Calu3 (cell line): Measurements from ENCODE around the gene PCYT2. TPM values are rescaled to one million over a fixed set of nuclear protein-coding genes. Genes with fewer than 3 reads are reported as not detected.
A peak's percentile ranks its signal among the peaks of the same experiment; 100 is the strongest.

Experiments
- BruUV-seq: library from RNA; stranded (reverse); fragments of 400-500 nt; replicated peaks from 2 replicates; lab custom pipeline; 2021; lab: Mats Ljungman, UMichigan
- CTCF ChIA-PET: fragments of 300-600 bp; sonication (Branson Sonifier 250); formaldehyde crosslinking; loops from one replicate; lab custom pipeline; 2022; ENCODE audit warnings: antibody characterized with exemption; lab: Charles Lee
- DNase-seq: peaks from one replicate; pipeline ENCODE4 v3.0.0; 2022
- H3K27ac Mint-ChIP-seq: one replicate; pipeline ENCODE4 v1.8.0; 2022; ENCODE audit warnings: mixed read lengths; ENCODE audit not compliant: unreplicated experiment
- H3K27me3 Mint-ChIP-seq: one replicate; pipeline ENCODE4 v1.8.0; 2022; ENCODE audit warnings: mixed read lengths; ENCODE audit not compliant: unreplicated experiment
- H3K36me3 Mint-ChIP-seq: one replicate; pipeline ENCODE4 v1.8.0; 2022; ENCODE audit warnings: mild to moderate bottlenecking, moderate library complexity, mixed read lengths; ENCODE audit not compliant: insufficient read depth, unreplicated experiment
- H3K4me1 Mint-ChIP-seq: one replicate; pipeline ENCODE4 v1.8.0; 2022; ENCODE audit warnings: mild to moderate bottlenecking, low read depth, mixed read lengths; ENCODE audit not compliant: unreplicated experiment
- H3K4me3 Mint-ChIP-seq: one replicate; pipeline ENCODE4 v1.8.0; 2022; ENCODE audit warnings: mild to moderate bottlenecking, low read depth, moderate library complexity, mixed read lengths; ENCODE audit not compliant: unreplicated experiment
- H3K9me3 Mint-ChIP-seq: one replicate; pipeline ENCODE4 v1.8.0; 2022; ENCODE audit warnings: low read depth, mixed read lengths; ENCODE audit not compliant: unreplicated experiment
- intact Hi-C: fragments of 100-400 bp; cut with micrococcal nuclease; formaldehyde crosslinking; loops from one replicate; pipeline ENCODE4 v1.10.0; 2022; ENCODE audit not compliant: unreplicated experiment
- total RNA-seq: library from RNA; stranded (reverse); gene quantifications from 2 replicates; pipeline ENCODE4 v1.2.3, GENCODE V29; 2022
- TF ChIP-seq, protein P1 (sequence below): fragments of 200-600 bp; IDR thresholded peaks from one replicate; pipeline ENCODE4 v1.8.0; 2022; ENCODE audit warnings: antibody characterized with exemption; ENCODE audit not compliant: unreplicated experiment

The PCYT2 gene
- total RNA-seq, 1 experiment from 2014 or later = 58.4 TPM

GRCh38 chr17:81888988-81889595 is 22.1 kb downstream of the PCYT2 start:
- BruUV-seq = no TSS peak

GRCh38 chr17:81888105-81888987 is 22.9 kb downstream of the PCYT2 start:
- DNase-seq = no peak
- no peaks in the 10 kb centered on the region for H3K27me3 Mint-ChIP-seq
- peak overlapping the region; percentile 47 for H3K27ac Mint-ChIP-seq
- no TSS peak for BruUV-seq
- CTCF ChIA-PET = interaction anchor here (0.6 kb wide), 1 partner anchor 359 kb away, joined by 3 read pairs; no protein-coding TSS in a partner anchor
- intact Hi-C loops = no loop called here
- H3K4me1 Mint-ChIP-seq = no peaks in the 10 kb centered on the region
- TF ChIP-seq, protein P1, sequence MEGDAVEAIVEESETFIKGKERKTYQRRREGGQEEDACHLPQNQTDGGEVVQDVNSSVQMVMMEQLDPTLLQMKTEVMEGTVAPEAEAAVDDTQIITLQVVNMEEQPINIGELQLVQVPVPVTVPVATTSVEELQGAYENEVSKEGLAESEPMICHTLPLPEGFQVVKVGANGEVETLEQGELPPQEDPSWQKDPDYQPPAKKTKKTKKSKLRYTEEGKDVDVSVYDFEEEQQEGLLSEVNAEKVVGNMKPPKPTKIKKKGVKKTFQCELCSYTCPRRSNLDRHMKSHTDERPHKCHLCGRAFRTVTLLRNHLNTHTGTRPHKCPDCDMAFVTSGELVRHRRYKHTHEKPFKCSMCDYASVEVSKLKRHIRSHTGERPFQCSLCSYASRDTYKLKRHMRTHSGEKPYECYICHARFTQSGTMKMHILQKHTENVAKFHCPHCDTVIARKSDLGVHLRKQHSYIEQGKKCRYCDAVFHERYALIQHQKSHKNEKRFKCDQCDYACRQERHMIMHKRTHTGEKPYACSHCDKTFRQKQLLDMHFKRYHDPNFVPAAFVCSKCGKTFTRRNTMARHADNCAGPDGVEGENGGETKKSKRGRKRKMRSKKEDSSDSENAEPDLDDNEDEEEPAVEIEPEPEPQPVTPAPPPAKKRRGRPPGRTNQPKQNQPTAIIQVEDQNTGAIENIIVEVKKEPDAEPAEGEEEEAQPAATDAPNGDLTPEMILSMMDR = no peak
- peaks cover 84% of the 10 kb centered on the region for H3K36me3 Mint-ChIP-seq
- H3K9me3 Mint-ChIP-seq = no peaks in the 10 kb centered on the region
- H3K4me3 Mint-ChIP-seq = peak overlapping the region; percentile 92

More at GRCh38 chr17:81888988-81889595, 22.1 kb downstream of the PCYT2 start:
- H3K27ac Mint-ChIP-seq = peak overlapping the region; percentile 47
- H3K9me3 Mint-ChIP-seq = no peaks in the 10 kb centered on the region
- CTCF ChIA-PET = no interaction called here
- no peaks in the 10 kb centered on the region for H3K4me1 Mint-ChIP-seq
- peaks cover 88% of the 10 kb centered on the region for H3K36me3 Mint-ChIP-seq
- no peak for DNase-seq
- no peaks in the 10 kb centered on the region for H3K27me3 Mint-ChIP-seq
- peak overlapping the region; percentile 92 for H3K4me3 Mint-ChIP-seq
- intact Hi-C loops = no loop called here
- TF ChIP-seq, protein P1 = no peak

GRCh38 chr17:81885869-81886548 is 25.2 kb downstream of the PCYT2 start:
- no peaks in the 10 kb centered on the region for H3K27me3 Mint-ChIP-seq
- H3K4me1 Mint-ChIP-seq = no peaks in the 10 kb centered on the region
- peaks cover 78% of the 10 kb centered on the region for H3K36me3 Mint-ChIP-seq
- intact Hi-C loops = no loop called here
- no peak for DNase-seq
- TF ChIP-seq, protein P1 = no peak
- no peak overlapping the region for H3K27ac Mint-ChIP-seq
- no peak overlapping the region for H3K4me3 Mint-ChIP-seq
- H3K9me3 Mint-ChIP-seq = no peaks in the 10 kb centered on the region
- no TSS peak for BruUV-seq
- CTCF ChIA-PET = no interaction called here

GRCh38 chr17:81885454-81885853 is 25.7 kb downstream of the PCYT2 start:
- Mint-ChIP-seq H3K4me3 (no peak overlapping the region), H3K36me3 (peaks cover 75% of the 10 kb centered on the region), H3K9me3 (no peaks in the 10 kb centered on the region), H3K27me3 (no peaks in the 10 kb centered on the region), H3K4me1 (no peaks in the 10 kb centered on the region), H3K27ac (no peak overlapping the region)
- TF ChIP-seq, protein P1 = no peak
- no peak for DNase-seq
- intact Hi-C loops = no loop called here
- no TSS peak for BruUV-seq
- CTCF ChIA-PET = no interaction called here
